Nephron progenitor cell (in vitro differentiated cells): ENCODE measurements around the gene TPM1.

Experiments used
- DNase-seq: peaks from one replicate; pipeline ENCODE4 v3.0.0; 2021
- H3K27ac Mint-ChIP-seq: 2 replicates; pipeline ENCODE4 v1.8.0; 2021; ENCODE audit warnings: mild to moderate bottlenecking, moderate library complexity, mixed read lengths
- H3K27me3 Mint-ChIP-seq: 2 replicates; pipeline ENCODE4 v1.8.0; 2021; ENCODE audit warnings: mild to moderate bottlenecking, low read depth, mixed read lengths; ENCODE audit not compliant: poor library complexity
- H3K36me3 Mint-ChIP-seq: 2 replicates; pipeline ENCODE4 v1.8.0; 2021; ENCODE audit warnings: low read depth, mixed read lengths
- H3K4me1 Mint-ChIP-seq: 2 replicates; pipeline ENCODE4 v1.8.0; 2021; ENCODE audit warnings: mixed read lengths
- H3K4me3 Mint-ChIP-seq: 2 replicates; pipeline ENCODE4 v1.8.0; 2021; ENCODE audit warnings: mild to moderate bottlenecking, moderate library complexity, mixed read lengths
- H3K9me3 Mint-ChIP-seq: 2 replicates; pipeline ENCODE4 v1.8.0; 2021; ENCODE audit warnings: mild to moderate bottlenecking, moderate library complexity, mixed read lengths
- CTCF ChIP-seq: fragments of 200-600 bp; sonication (generic); IDR thresholded peaks from 2 replicates; pipeline ENCODE4 v1.5.0; 2021; ENCODE audit warnings: antibody characterized with exemption

TPM1 gene

GRCh38 chr15:63006032-63006878, 36.3 kb upstream of the TPM1 start:
- Mint-ChIP-seq H3K27ac (peak overlapping the region; percentile 45), H3K36me3 (no peaks in the 10 kb centered on the region), H3K4me1 (peaks cover 52% of the 10 kb centered on the region), H3K4me3 (no peak overlapping the region), H3K9me3 (peaks cover 14% of the 10 kb centered on the region), H3K27me3 (peaks cover 4% of the 10 kb centered on the region)
- no peak for TF ChIP-seq CTCF
- no peak for DNase-seq

- Mint-ChIP-seq H3K27ac (no peak overlapping the region), H3K4me3 (no peak overlapping the region)
- TF ChIP-seq CTCF: no peak
Observed at GRCh38 chr15:63008333-63009049, 34.1 kb upstream of the TPM1 start.

GRCh38 chr15:63010386-63010785, 32.2 kb upstream of the TPM1 start:
- DNase-seq: no peak
- no peak for TF ChIP-seq CTCF

More at GRCh38 chr15:63008333-63009049, 34.1 kb upstream of the TPM1 start:
- peaks cover 35% of the 10 kb centered on the region for H3K9me3 Mint-ChIP-seq
- no peak for DNase-seq
- peaks cover 5% of the 10 kb centered on the region for H3K27me3 Mint-ChIP-seq
- no peaks in the 10 kb centered on the region for H3K36me3 Mint-ChIP-seq
- peaks cover 43% of the 10 kb centered on the region for H3K4me1 Mint-ChIP-seq

GRCh38 chr15:63010920-63011693, 31.4 kb upstream of the TPM1 start:
- Mint-ChIP-seq H3K36me3 (no peaks in the 10 kb centered on the region), H3K27ac (no peak overlapping the region), H3K9me3 (peaks cover 35% of the 10 kb centered on the region), H3K4me3 (no peak overlapping the region), H3K27me3 (peaks cover 8% of the 10 kb centered on the region), H3K4me1 (peaks cover 41% of the 10 kb centered on the region)
- no peak for TF ChIP-seq CTCF
- no peak for DNase-seq

More at GRCh38 chr15:63010386-63010785, 32.2 kb upstream of the TPM1 start:
- Mint-ChIP-seq H3K4me1 (peaks cover 42% of the 10 kb centered on the region), H3K9me3 (peaks cover 35% of the 10 kb centered on the region), H3K27me3 (peaks cover 8% of the 10 kb centered on the region), H3K27ac (peak overlapping the region; percentile 33), H3K36me3 (no peaks in the 10 kb centered on the region), H3K4me3 (no peak overlapping the region)

GRCh38 chr15:63012444-63012843, 30.1 kb upstream of the TPM1 start:
- H3K4me1 Mint-ChIP-seq: peaks cover 30% of the 10 kb centered on the region

More at GRCh38 chr15:63012444-63012843, 30.1 kb upstream of the TPM1 start:
- Mint-ChIP-seq H3K9me3 (peaks cover 31% of the 10 kb centered on the region), H3K27me3 (peaks cover 10% of the 10 kb centered on the region), H3K27ac (no peak overlapping the region), H3K4me3 (no peak overlapping the region), H3K36me3 (no peaks in the 10 kb centered on the region)
- no peak for TF ChIP-seq CTCF
- DNase-seq: no peak
